BLaER1 (cell line): ENCODE measurements around the gene SUPT16H.
A peak's percentile ranks its signal among the peaks of the same experiment; 100 is the strongest.
"Not testable (repeated sequence)": the region's sequence is repeated elsewhere in the genome, so short reads cannot be mapped to it uniquely, and the experiment has no call there.

Source experiments
- H3K27ac ChIP-seq: shearing (Covaris generic); formaldehyde crosslinking; 2 replicates; pipeline ENCODE4 v1.8.1; 2022
- H3K27me3 ChIP-seq: shearing (Covaris generic); formaldehyde crosslinking; 2 replicates; pipeline ENCODE4 v1.8.1; 2022
- H3K36me3 ChIP-seq: shearing (Covaris generic); formaldehyde crosslinking; 2 replicates; pipeline ENCODE4 v1.8.1; 2022
- H3K4me1 ChIP-seq: shearing (Covaris generic); formaldehyde crosslinking; 2 replicates; pipeline ENCODE4 v1.8.1; 2022
- H3K4me2 ChIP-seq: shearing (Covaris generic); formaldehyde crosslinking; 2 replicates; pipeline ENCODE4 v1.8.1; 2022
- H3K4me3 ChIP-seq: shearing (Covaris generic); formaldehyde crosslinking; 2 replicates; pipeline ENCODE4 v1.8.1; 2022
- H3K9ac ChIP-seq: shearing (Covaris generic); formaldehyde crosslinking; 2 replicates; pipeline ENCODE4 v1.8.1; 2022
- H3K9me3 ChIP-seq: shearing (Covaris generic); formaldehyde crosslinking; 2 replicates; pipeline ENCODE4 v1.8.1; 2022
- H4K20me1 ChIP-seq: shearing (Covaris generic); formaldehyde crosslinking; 2 replicates; pipeline ENCODE4 v1.8.1; 2022
- Cebpa-rat ChIP-seq: shearing (Covaris generic); IDR thresholded peaks from 2 replicates; pipeline ENCODE4 v1.8.1; 2022

Gene SUPT16H

DNA sequence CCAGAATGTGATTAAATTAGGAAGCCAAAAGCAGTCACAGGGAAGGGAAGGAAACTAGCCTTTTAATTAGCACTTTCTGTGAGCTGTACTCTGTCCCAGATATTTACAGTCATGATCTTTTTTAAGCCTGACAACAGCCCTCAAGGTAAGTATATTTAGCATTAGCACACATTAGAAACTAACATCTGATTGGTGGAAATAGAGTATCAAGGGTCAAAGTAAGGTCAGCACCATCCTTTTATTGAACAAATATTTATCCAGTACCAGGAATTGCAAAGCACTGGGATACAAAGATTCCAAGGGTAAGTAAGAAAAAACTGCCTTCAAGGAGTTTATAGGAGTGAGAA, 75.7 kb downstream of the SUPT16H start:
- Histone ChIP-seq H3K27me3 (no peaks in the 10 kb centered on the region), H4K20me1 (no peaks in the 10 kb centered on the region), H3K27ac (peak overlapping the region; percentile 62; the same call in 1 of the 2 replicates), H3K4me2 (peak overlapping the region; percentile 76), H3K4me1 (peaks cover 27% of the 10 kb centered on the region), H3K4me3 (peak overlapping the region; percentile 40), H3K9ac (no peak overlapping the region; the same call in 1 of the 2 replicates), H3K36me3 (no peaks in the 10 kb centered on the region), H3K9me3 (no peaks in the 10 kb centered on the region)
- no peak for TF ChIP-seq Cebpa-rat

DNA sequence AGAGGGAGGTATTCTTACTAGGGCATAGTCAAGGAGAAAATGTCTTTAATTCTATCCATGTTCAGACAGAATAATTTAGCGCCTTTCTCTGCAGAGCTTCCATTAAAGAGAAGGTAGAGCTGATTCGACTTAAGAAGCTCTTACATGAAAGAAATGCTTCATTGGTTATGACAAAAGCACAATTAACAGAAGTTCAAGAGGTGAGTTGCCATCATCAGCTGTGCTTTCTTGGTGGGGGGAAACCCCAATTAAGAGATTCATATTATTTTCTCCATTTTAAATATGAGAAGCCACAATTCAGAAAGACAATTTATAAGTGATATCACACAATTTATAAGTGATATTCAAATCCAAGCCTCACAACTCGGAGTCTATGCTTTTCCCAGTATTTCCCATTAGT, 76.2 kb downstream of the SUPT16H start:
- no peak for TF ChIP-seq Cebpa-rat
- H3K27ac ChIP-seq: peak overlapping the region; percentile 62; the same call in 1 of the 2 replicates
- no peaks in the 10 kb centered on the region for H3K9me3 ChIP-seq
- no peaks in the 10 kb centered on the region for H3K36me3 ChIP-seq
- H3K9ac ChIP-seq: no peak overlapping the region
- H3K4me3 ChIP-seq: peak overlapping the region; percentile 40; the same call in 1 of the 2 replicates
- peak overlapping the region; percentile 76 for H3K4me2 ChIP-seq
- no peaks in the 10 kb centered on the region for H3K27me3 ChIP-seq
- peaks cover 23% of the 10 kb centered on the region for H3K4me1 ChIP-seq
- H4K20me1 ChIP-seq: no peaks in the 10 kb centered on the region

DNA sequence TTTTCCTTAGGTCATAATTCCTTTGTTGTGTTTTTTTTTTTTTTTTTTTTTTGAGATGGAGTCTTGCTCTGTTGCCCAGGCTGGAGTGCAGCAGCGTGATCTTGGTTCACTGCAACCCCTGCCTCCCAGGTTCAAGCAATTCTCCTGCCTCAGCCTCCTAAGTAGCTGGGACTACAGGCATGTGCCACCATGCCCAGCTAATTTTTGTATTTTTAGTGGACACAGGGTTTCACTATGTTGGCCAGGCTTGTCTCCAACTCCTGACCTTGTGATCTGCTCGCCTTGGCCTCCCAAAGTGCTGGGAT, 81.0 kb downstream of the SUPT16H start:
- not testable (repeated sequence) for H3K36me3 ChIP-seq, H3K9ac ChIP-seq, H3K4me2 ChIP-seq, H3K9me3 ChIP-seq, H3K27ac ChIP-seq, H3K4me3 ChIP-seq, H3K27me3 ChIP-seq, H4K20me1 ChIP-seq
- H3K4me1 ChIP-seq: peaks cover 26% of the 10 kb centered on the region

DNA sequence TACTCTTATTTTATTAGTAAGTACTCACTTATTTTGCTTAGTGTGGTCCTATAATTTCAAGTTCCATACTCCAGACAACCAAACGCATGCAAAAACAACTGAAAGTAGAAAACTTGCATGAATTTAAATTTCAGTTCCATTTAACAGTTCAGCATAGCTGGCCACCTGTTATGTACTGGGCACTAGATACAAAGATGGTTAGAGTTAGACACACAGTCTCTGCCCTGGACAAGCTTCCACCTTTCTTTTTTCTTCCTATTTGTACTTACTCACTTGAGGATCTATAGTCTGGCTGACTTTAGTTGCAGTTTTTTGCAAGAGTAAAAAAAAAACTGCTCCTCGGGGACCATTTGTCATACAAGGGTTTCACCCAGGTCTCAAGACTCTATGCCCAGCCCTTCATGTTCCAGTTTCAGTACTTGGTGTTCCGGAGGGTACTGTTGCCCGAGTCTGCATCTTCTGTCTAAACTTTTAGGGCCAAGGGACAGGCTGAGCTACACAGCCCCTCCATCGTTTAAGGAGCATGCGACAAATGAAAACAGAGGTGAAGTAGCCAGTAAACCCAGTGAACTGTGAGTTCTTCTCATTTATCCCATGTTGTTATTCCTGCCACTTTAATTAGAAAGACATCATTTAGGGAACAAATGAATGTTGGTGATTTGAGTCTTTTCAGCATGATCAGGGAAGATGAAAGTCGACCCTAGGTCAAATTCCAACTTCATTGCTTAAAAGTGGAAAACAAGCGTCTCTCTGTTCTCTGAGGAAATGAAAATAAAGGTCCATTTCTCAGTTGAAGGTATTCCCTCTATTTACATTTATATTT, 81.6 kb downstream of the SUPT16H start:
- H3K9me3 ChIP-seq: no peaks in the 10 kb centered on the region
- no peaks in the 10 kb centered on the region for H4K20me1 ChIP-seq
- H3K4me1 ChIP-seq: peaks cover 21% of the 10 kb centered on the region
- H3K9ac ChIP-seq: no peak overlapping the region
- H3K27ac ChIP-seq: no peak overlapping the region
- H3K36me3 ChIP-seq: no peaks in the 10 kb centered on the region
- H3K27me3 ChIP-seq: no peaks in the 10 kb centered on the region
- TF ChIP-seq Cebpa-rat: no peak
- no peak overlapping the region for H3K4me3 ChIP-seq
- peak overlapping the region; percentile 85 for H3K4me2 ChIP-seq
